NCI-H1694 treated with DMSO at 0.1 percent for 48 hours (cell line): Measurements from ENCODE around the gene OTX2.

Source experiments
- DNase-seq: peaks from one replicate; lab custom pipeline; 2025; lab: John Stamatoyannopoulos, UW

OTX2 gene

GRCh38 chr14:56810147-56810719, at the start of gene OTX2:
TSS of gene OTX2 (minus strand) at chr14:56810479. CDS start at chr14:56805456, 5,023 bp downstream.
- no peak for DNase-seq

- DNase-seq: no peak
These were observed 48.1 kb upstream of the OTX2 start for GRCh38 chr14:56858422-56858821.

- DNase-seq: no peak
These were observed 46.9 kb upstream of the OTX2 start for GRCh38 chr14:56857216-56857615.

GRCh38 chr14:56855891-56856461, 45.7 kb upstream of the OTX2 start:
- no peak for DNase-seq

GRCh38 chr14:56854325-56854724, 44.0 kb upstream of the OTX2 start:
- peak; percentile 60 for DNase-seq

- DNase-seq: no peak
These were observed 37.0 kb upstream of the OTX2 start for GRCh38 chr14:56846970-56847930.

GRCh38 chr14:56844406-56845002, 34.2 kb upstream of the OTX2 start:
- no peak for DNase-seq

GRCh38 chr14:56841611-56842010, 31.3 kb upstream of the OTX2 start:
- DNase-seq: no peak

- DNase-seq: no peak
These were observed 29.9 kb upstream of the OTX2 start for GRCh38 chr14:56840221-56840620.

- DNase-seq: no peak
These were observed 18.9 kb upstream of the OTX2 start for GRCh38 chr14:56829151-56829550.

- DNase-seq: no peak
These were observed 15.9 kb upstream of the OTX2 start for GRCh38 chr14:56826214-56826613.

- DNase-seq: no peak
These were observed 11.7 kb upstream of the OTX2 start for GRCh38 chr14:56821805-56822610.

GRCh38 chr14:56821177-56821576, 10.9 kb upstream of the OTX2 start:
- DNase-seq: peak; percentile 64

- no peak for DNase-seq
These were observed 7.2 kb upstream of the OTX2 start for GRCh38 chr14:56817396-56817921.

- DNase-seq: no peak
These were observed 6.5 kb upstream of the OTX2 start for GRCh38 chr14:56816574-56817391.

GRCh38 chr14:56815745-56816144, 5.5 kb upstream of the OTX2 start:
- no peak for DNase-seq

GRCh38 chr14:56814969-56815700, 4.9 kb upstream of the OTX2 start:
- no peak for DNase-seq

GRCh38 chr14:56814519-56814959, 4.3 kb upstream of the OTX2 start:
- DNase-seq: no peak

- no peak for DNase-seq
These were observed 2.9 kb upstream of the OTX2 start for GRCh38 chr14:56813143-56813551.
